ENCODE data around the gene GGACT.
"Not testable (repeated sequence)": the region's sequence is repeated elsewhere in the genome, so short reads cannot be mapped to it uniquely, and the experiment has no call there.

Gene GGACT

DNA sequence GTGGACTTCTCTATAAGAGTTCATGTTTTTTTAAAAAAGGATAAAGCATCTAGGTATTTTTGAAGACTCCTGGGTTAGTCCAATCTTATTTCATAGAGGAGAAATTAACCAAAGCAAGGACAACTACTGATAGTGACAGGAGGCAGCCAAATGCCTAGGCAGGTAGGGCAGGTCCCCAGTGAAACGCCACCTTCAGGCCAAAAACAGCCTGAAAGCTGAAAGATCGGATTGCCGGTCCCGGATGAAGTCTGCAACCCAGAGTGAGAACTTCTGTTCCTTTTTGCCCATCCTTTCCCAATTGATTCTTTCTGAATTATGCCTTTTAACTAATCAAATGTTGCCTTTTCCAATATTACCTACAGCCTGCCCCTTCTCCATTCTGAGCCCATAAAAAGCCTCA, 6.1 kb upstream of the GGACT start:
- DNase-seq (ENCODE audit: low spot score in 2 of 2) (no peak), ATAC-seq (replicated peaks; ENCODE audit: extremely low read depth, poor library complexity, severe bottlenecking) (no peak)
- Mint-ChIP-seq H3K4me1 (no peaks in the 10 kb centered on the region), H3K27me3 (no peaks in the 10 kb centered on the region), H3K27ac (ENCODE audit: low read depth) (no peak overlapping the region), H3K9me3 (no peaks in the 10 kb centered on the region), H3K36me3 (ENCODE audit: insufficient read depth) (no peaks in the 10 kb centered on the region), H3K4me3 (no peak overlapping the region)

DNA sequence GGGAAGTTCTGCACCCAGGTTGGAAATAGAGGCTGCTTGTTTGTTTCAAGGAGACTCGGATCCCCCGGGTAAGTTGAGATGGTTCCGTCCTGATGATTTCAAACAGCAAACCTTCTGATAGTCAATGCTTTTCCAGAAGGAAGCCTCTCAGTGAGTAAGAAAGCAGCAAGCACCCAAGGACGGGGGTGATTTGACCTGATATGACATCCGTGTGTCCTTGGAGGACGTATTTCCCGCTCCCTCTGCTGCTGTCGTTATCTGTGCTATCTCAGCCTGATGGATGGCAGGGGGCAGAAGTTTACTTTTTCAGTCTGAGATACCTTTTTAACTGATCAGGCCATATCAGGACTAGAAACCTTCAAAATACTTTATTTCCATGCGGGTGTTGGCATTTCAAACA, 5.7 kb upstream of the GGACT start:
- Mint-ChIP-seq H3K27me3 (no peaks in the 10 kb centered on the region), H3K4me1 (peaks cover under 1% of the 10 kb centered on the region), H3K27ac (ENCODE audit: low read depth) (no peak overlapping the region), H3K9me3 (no peaks in the 10 kb centered on the region), H3K4me3 (no peak overlapping the region), H3K36me3 (ENCODE audit: insufficient read depth) (no peaks in the 10 kb centered on the region)
- no peak for ATAC-seq (replicated peaks; ENCODE audit: extremely low read depth, poor library complexity, severe bottlenecking)
- no peak for DNase-seq (ENCODE audit: low spot score in 2 of 2)

DNA sequence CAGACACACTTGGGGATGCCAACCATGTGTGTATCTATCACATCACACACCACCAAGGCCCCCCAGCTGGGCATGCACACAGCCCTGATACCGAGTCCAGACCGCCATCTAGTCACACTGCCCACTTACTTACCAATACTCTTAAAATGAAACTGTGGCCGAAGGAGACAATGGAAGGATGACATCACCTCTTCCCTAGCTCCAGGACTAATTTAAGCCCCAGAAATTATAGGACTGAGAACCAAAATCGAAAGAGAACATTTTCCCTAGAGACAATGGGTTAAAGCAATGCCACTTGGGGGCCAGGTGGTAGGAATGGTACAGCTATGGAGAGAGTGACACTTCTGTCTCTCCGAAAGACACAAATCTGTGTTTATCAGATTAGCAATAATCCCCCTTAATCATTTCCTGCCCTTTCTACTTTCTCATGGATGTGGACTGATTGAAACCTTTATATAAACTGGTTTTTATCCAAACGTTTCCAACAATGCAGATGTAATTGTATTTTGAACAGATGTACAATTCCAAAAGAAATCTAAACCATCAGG, 663 bp upstream of the GGACT start:
- peaks cover 24% of the 10 kb centered on the region for H3K4me1 Mint-ChIP-seq
- H3K36me3 Mint-ChIP-seq (ENCODE audit: insufficient read depth): no peaks in the 10 kb centered on the region
- H3K4me3 Mint-ChIP-seq: peak overlapping the region; percentile 87
- no peaks in the 10 kb centered on the region for H3K27me3 Mint-ChIP-seq
- DNase-seq (ENCODE audit: low spot score in 2 of 2): no peak
- no peaks in the 10 kb centered on the region for H3K9me3 Mint-ChIP-seq
- ATAC-seq (replicated peaks; ENCODE audit: extremely low read depth, poor library complexity, severe bottlenecking): no peak
- peak overlapping the region; percentile 95 for H3K27ac Mint-ChIP-seq (ENCODE audit: low read depth)

DNA sequence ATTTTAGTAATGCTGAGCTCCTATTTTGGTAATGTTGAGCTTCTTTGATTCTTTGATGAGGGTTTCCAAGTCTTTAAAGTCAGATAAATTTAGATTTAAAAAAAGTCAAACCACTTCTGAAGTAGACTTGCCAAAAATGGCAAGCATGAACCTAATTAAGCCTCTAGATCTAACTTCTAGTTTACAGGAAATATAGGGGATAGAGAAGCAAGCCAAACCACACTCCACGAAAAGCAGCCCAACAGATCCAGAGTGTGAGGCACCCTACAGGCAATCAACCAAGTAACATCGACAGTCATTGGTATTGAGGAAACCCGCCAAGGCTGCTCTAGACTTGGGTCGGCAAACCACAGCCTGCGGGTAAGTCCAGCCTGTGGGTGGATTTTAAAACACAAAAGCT, 3.7 kb downstream of the GGACT start:
- no peak overlapping the region for H3K27ac Mint-ChIP-seq (ENCODE audit: low read depth)
- peaks cover 4% of the 10 kb centered on the region for H3K36me3 Mint-ChIP-seq (ENCODE audit: insufficient read depth)
- H3K27me3 Mint-ChIP-seq: no peaks in the 10 kb centered on the region
- peaks cover 35% of the 10 kb centered on the region for H3K4me1 Mint-ChIP-seq
- DNase-seq (ENCODE audit: low spot score in 2 of 2) (no peak), ATAC-seq (replicated peaks; ENCODE audit: extremely low read depth, poor library complexity, severe bottlenecking) (no peak)
- H3K9me3 Mint-ChIP-seq: no peaks in the 10 kb centered on the region
- H3K4me3 Mint-ChIP-seq: no peak overlapping the region

DNA sequence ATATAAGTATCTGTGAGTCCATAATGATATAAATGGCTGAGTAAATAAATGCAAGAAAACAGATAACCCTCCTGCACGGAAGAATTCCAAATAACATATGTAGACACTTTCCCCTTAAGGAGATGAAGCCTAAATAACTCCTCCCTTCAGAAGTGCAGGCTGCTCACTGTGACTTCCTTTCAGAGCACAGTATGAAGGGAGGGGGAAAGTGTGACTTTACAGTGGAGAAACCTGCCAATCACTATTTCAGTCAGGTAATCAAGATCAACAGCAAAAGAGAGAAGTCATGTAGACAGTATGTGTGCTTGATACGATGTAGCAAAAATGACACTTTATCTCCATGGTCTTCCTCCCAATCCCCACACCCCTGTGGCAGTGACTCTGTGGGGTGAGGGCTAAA, 7.1 kb downstream of the GGACT start:
- H3K4me3 Mint-ChIP-seq: no peak overlapping the region
- no peak for ATAC-seq (replicated peaks; ENCODE audit: extremely low read depth, poor library complexity, severe bottlenecking)

DNA sequence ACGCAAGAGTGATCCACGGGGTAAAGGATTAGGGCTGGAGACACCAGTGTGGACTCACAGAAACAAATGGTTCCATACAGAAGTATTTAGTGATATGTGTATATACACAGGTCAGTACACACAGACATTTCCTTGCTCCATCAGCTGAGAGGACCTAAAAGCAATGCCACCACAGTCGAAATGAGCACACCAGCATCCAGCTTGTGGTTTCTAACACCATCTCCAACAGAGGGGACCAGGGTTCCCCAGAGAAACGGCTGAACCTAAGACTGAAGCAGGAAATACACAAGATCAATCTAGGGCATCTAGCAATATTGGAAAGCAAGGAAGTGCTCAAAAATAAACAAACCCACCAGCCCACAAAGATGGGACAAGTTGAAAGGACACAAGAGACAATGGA, 7.6 kb downstream of the GGACT start:
- ATAC-seq (replicated peaks; ENCODE audit: extremely low read depth, poor library complexity, severe bottlenecking) (no peak), DNase-seq (ENCODE audit: low spot score in 2 of 2) (no peak)
- peaks cover 11% of the 10 kb centered on the region for H3K36me3 Mint-ChIP-seq (ENCODE audit: insufficient read depth)
- H3K4me1 Mint-ChIP-seq: peaks cover 18% of the 10 kb centered on the region
- H3K27ac Mint-ChIP-seq (ENCODE audit: low read depth): no peak overlapping the region
- no peak overlapping the region for H3K4me3 Mint-ChIP-seq
- no peaks in the 10 kb centered on the region for H3K27me3 Mint-ChIP-seq
- no peaks in the 10 kb centered on the region for H3K9me3 Mint-ChIP-seq

More for the DNA sequence above, 7.1 kb downstream of the GGACT start:
- Mint-ChIP-seq H3K36me3 (ENCODE audit: insufficient read depth) (peaks cover 11% of the 10 kb centered on the region), H3K27me3 (no peaks in the 10 kb centered on the region), H3K27ac (ENCODE audit: low read depth) (no peak overlapping the region), H3K4me1 (peaks cover 19% of the 10 kb centered on the region), H3K9me3 (no peaks in the 10 kb centered on the region)
- DNase-seq (ENCODE audit: low spot score in 2 of 2): no peak

DNA sequence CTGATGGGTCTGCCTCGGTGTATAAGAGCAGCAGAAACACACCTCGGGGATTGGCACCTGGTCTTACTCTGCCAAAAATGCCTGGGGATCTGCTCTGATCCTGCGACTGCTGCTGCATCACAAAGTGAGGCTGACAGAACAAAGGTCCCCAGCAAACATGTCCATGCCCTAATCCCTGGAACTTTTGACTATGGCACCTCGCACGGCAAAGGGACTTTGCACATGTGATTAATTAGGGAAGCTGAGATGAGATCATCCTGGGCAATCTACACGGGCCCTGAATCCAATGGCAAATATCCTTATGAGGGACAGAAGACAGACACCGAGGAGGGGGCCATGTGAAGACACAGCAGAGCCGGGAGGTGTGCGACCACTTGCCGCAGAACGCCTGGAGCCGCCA, 8.5 kb downstream of the GGACT start:
- no peak for ATAC-seq (replicated peaks; ENCODE audit: extremely low read depth, poor library complexity, severe bottlenecking)
- DNase-seq (ENCODE audit: low spot score in 2 of 2): no peak
- Mint-ChIP-seq H3K9me3 (no peaks in the 10 kb centered on the region), H3K27me3 (no peaks in the 10 kb centered on the region), H3K27ac (ENCODE audit: low read depth) (no peak overlapping the region), H3K4me1 (peaks cover 19% of the 10 kb centered on the region), H3K36me3 (ENCODE audit: insufficient read depth) (peaks cover 11% of the 10 kb centered on the region), H3K4me3 (no peak overlapping the region)

DNA sequence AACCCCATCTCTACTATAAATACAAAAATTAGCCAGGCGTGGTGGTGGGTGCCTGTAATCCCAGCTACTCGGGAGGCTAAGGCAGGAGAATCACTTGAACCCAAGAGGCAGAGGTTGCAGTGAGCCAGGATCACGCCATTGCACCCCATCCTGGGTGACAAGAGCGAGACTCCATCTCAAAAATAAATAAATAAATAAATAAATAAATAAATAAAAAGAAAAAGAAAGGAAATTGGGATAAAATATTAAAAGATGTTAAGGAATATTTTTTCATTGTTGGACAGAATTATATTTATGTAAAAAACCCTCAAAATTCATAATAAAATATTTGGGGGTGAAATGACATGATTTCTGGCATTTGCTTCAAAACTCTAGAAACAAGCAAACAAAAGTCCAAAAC, 11.3 kb downstream of the GGACT start:
- H3K9me3 Mint-ChIP-seq; DNase-seq (ENCODE audit: low spot score in 2 of 2); H3K27me3 Mint-ChIP-seq; H3K36me3 Mint-ChIP-seq (ENCODE audit: insufficient read depth); H3K4me3 Mint-ChIP-seq; ATAC-seq (replicated peaks; ENCODE audit: extremely low read depth, poor library complexity, severe bottlenecking); H3K27ac Mint-ChIP-seq (ENCODE audit: low read depth): not testable (repeated sequence)
- peaks cover 32% of the 10 kb centered on the region for H3K4me1 Mint-ChIP-seq

DNA sequence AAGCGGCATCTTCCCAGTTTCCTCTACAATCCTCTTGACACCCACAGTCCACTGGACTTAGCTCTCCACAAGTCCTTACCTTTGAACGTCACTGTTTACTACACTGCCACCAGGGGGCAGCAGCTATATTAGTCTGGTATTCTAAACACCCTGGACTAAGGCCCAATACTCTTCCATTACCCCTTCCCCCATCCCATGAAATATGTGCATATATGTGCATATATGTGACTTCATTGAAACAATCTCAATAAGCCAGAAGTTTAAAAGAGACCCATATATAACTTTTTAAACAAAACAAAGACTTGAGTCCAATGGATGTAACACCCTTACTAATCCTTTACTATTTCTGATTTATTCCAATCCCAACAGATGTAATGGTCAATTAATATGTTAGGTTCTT, 15.5 kb downstream of the GGACT start:
- Mint-ChIP-seq H3K4me3 (no peak overlapping the region), H3K9me3 (no peaks in the 10 kb centered on the region), H3K27ac (ENCODE audit: low read depth) (no peak overlapping the region), H3K36me3 (ENCODE audit: insufficient read depth) (peaks cover 5% of the 10 kb centered on the region), H3K4me1 (peaks cover 21% of the 10 kb centered on the region), H3K27me3 (no peaks in the 10 kb centered on the region)
- ATAC-seq (replicated peaks; ENCODE audit: extremely low read depth, poor library complexity, severe bottlenecking) (peak; percentile 58), DNase-seq (ENCODE audit: low spot score in 2 of 2) (peak; percentile 41 to 61)

DNA sequence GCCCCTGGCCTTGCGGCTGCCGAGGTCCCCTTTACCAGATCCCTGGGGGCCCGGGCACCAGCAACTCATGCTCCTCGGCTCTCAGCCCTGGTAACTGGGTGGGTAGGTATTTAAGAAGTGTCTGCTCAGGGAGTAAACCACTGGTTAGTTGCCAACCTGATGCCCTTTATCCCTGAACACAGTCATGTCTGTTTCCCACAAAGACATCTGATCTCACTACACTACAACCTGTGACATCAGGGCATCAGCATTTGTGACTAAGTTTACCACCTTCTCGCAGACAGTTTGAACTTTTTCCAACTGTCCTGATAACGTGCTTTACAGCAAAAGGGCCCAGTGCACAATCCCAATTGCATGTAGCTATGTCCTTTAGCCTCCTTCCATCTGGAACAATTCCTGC, 22.0 kb downstream of the GGACT start:
- Mint-ChIP-seq H3K4me1 (peaks cover 13% of the 10 kb centered on the region), H3K27me3 (no peaks in the 10 kb centered on the region), H3K4me3 (no peak overlapping the region), H3K27ac (ENCODE audit: low read depth) (no peak overlapping the region), H3K9me3 (no peaks in the 10 kb centered on the region), H3K36me3 (ENCODE audit: insufficient read depth) (no peaks in the 10 kb centered on the region)
- ATAC-seq (replicated peaks; ENCODE audit: extremely low read depth, poor library complexity, severe bottlenecking): no peak
- DNase-seq (ENCODE audit: low spot score in 2 of 2): no peak

DNA sequence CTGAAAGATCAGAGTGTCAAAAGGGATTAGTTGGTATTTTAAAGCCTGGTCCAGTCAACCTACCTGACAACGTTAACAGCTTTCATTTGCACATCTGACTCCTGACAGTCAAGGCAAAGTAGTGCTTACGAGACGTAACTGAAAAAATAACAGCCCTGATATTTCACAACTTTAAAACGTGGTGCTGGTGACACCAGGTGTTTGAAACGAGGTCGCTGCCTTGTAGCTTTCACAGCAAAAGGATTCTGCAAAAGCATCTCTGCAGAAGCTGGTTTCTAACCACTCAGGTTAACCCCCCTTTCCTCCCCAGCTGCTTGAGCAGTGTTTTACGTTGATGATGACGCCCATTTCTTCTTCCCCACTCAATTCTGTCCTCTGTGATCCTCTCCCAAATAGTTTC, 23.3 kb downstream of the GGACT start:
- H3K9me3 Mint-ChIP-seq: no peaks in the 10 kb centered on the region
- no peak overlapping the region for H3K4me3 Mint-ChIP-seq

DNA sequence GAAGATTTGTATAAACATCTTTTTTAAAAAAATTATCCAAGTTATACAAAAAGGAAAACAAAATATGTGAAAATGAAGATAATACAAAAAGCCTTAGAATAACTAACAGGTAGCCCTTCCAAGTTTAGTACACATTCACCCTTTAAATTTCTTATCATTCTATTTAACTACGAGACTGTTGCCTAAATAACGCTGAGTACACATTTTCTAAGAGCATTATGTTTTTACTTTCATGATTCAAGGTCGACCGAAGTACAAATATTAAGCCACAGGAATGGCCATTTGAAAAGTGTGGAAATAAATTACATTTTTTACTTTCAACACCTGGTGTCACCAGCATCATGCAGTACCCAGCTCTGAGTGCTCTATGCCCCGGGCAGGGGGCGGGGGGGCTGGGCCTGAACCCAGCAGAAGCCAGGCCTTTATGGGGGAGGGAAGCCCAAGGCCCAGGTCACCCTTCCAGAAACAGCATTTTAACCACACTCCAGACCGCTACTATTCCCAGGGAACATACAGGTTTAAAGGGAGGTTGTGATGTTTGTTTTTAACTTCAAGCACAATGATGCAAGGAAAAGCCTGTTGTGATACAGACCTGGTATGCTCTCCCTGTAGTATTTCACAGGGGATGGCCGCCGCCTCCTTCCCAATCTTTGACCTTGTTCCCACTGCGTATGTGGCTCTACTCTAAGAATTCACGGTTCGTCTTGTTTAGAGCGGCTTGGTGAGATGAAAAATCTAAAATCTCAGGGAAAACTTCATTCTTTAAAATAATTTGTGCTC, 24.0 kb downstream of the GGACT start:
- Mint-ChIP-seq H3K27ac (ENCODE audit: low read depth) (no peak overlapping the region), H3K9me3 (no peaks in the 10 kb centered on the region), H3K4me1 (peaks cover 13% of the 10 kb centered on the region), H3K4me3 (no peak overlapping the region), H3K27me3 (no peaks in the 10 kb centered on the region), H3K36me3 (ENCODE audit: insufficient read depth) (no peaks in the 10 kb centered on the region)
- DNase-seq (ENCODE audit: low spot score in 2 of 2) (no peak), ATAC-seq (replicated peaks; ENCODE audit: extremely low read depth, poor library complexity, severe bottlenecking) (no peak)

More for the DNA sequence above, 23.3 kb downstream of the GGACT start:
- no peak for DNase-seq (ENCODE audit: low spot score in 2 of 2)
- Mint-ChIP-seq H3K36me3 (ENCODE audit: insufficient read depth) (no peaks in the 10 kb centered on the region), H3K27me3 (no peaks in the 10 kb centered on the region), H3K4me1 (peaks cover 13% of the 10 kb centered on the region), H3K27ac (ENCODE audit: low read depth) (no peak overlapping the region)
- ATAC-seq (replicated peaks; ENCODE audit: extremely low read depth, poor library complexity, severe bottlenecking): no peak

DNA sequence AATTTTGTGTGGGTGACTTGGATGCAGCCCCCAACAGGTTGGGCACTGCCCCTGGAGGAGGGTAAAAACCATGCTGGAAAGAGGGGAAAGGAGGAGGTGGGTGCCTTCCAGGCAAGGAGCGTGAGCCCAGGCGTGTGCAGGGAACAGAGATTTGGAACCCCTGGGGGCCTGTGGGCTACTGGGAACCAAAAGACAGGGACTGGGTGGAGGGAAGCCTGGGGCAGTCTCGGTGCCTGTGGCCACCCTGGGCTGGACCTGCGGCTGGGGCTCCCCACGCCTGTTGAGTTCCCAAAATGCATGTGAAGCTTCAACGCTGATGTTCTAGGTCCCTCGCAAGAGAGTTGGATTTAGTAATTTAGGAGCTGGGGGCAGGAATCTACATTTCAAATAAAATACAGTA, 24.8 kb downstream of the GGACT start:
- DNase-seq (ENCODE audit: low spot score in 2 of 2) (no peak), ATAC-seq (replicated peaks; ENCODE audit: extremely low read depth, poor library complexity, severe bottlenecking) (no peak)
- Mint-ChIP-seq H3K9me3 (no peaks in the 10 kb centered on the region), H3K27me3 (no peaks in the 10 kb centered on the region), H3K4me3 (no peak overlapping the region), H3K4me1 (peaks cover 13% of the 10 kb centered on the region), H3K27ac (ENCODE audit: low read depth) (no peak overlapping the region), H3K36me3 (ENCODE audit: insufficient read depth) (peaks cover 1% of the 10 kb centered on the region)

Measured in central memory CD8-positive, alpha-beta T cell (primary cell).